SJSA1 (cell line): ENCODE results near the gene SLC22A14. TPM values are rescaled to one million over a fixed set of nuclear protein-coding genes. Genes with fewer than 3 reads are reported as not detected.

Experiments used
- total RNA-seq: library from RNA; depleted of rRNA; stranded (reverse); fragments of >200 nt; shearing (Covaris generic); gene quantifications from 2 replicates; pipeline ENCODE4 v1.2.3, GENCODE V29; 2014; rRNA removed

SLC22A14 gene
- total RNA-seq, 1 experiment from 2014 or later, result not detected

Other genes starting within 250 kb of the SLC22A14 start
- gene DLEC1, start 243.1 kb upstream of the SLC22A14 start, total RNA-seq, result not detected in 2 replicates
- 10.0 and 16.3 TPM in 2 replicates for gene ACAA1, start 145.2 kb upstream of the SLC22A14 start, total RNA-seq
- 4.4 and 5.2 TPM in 2 replicates for gene MYD88, start 143.6 kb upstream of the SLC22A14 start, total RNA-seq
- 30.1 and 37.3 TPM in 2 replicates for gene OXSR1, start 116.8 kb upstream of the SLC22A14 start, total RNA-seq
- gene SLC22A13, start 16.5 kb upstream of the SLC22A14 start, total RNA-seq, result not detected in 2 replicates
- gene XYLB, start 64.5 kb downstream of the SLC22A14 start, total RNA-seq, result 0.66 and 3.0 TPM in 2 replicates
- gene ACVR2B, start 171.6 kb downstream of the SLC22A14 start, total RNA-seq, result 1.1 and 2.2 TPM in 2 replicates
- 9.0 and 11.7 TPM in 2 replicates for gene EXOG, start 214.0 kb downstream of the SLC22A14 start, total RNA-seq